ENCODE measurements around the gene SLC10A3.
A peak's percentile ranks its signal among the peaks of the same experiment; 100 is the strongest.

Gene SLC10A3

DNA sequence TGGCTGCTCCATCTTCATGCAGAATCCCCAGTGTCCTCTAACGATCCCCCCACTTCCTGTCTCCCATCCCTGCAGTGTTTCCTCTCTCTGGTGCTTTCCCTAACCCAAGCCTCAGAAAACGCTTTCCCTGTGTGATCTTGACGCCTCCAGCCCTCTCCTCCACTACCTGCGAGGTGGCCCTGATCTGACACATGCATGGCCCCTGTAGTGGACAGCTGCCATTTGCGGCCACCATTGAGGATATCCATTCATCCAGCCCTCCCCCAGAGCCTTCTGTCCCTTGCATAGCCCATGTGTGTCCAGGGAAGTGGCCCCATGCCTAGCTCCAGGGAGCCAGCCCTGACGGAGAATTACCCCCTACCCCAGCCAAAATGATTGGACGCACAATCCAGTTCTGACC is 7.1 kb downstream of the SLC10A3 start:
- DNase-seq, result no peak

DNA sequence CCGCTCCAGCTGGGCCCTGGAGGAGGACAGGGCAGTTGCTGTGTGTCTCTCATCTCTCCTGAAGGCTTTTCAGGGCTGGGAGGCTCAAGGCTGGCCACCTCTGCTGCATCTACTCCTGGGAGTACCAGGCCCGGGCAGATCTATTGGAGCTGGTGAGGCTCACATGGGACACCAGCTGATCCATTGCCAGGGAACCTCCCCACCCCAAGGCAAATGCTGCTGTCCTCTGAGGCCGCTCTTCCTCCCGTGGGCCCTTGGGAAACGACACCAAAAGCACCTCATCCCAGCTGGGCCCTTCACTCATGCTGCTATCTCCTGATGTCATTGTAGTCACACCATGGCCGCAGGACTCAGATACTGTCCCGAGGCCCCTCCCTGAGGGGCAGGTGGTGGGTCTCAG is 7.6 kb downstream of the SLC10A3 start:
- DNase-seq, result no peak

DNA sequence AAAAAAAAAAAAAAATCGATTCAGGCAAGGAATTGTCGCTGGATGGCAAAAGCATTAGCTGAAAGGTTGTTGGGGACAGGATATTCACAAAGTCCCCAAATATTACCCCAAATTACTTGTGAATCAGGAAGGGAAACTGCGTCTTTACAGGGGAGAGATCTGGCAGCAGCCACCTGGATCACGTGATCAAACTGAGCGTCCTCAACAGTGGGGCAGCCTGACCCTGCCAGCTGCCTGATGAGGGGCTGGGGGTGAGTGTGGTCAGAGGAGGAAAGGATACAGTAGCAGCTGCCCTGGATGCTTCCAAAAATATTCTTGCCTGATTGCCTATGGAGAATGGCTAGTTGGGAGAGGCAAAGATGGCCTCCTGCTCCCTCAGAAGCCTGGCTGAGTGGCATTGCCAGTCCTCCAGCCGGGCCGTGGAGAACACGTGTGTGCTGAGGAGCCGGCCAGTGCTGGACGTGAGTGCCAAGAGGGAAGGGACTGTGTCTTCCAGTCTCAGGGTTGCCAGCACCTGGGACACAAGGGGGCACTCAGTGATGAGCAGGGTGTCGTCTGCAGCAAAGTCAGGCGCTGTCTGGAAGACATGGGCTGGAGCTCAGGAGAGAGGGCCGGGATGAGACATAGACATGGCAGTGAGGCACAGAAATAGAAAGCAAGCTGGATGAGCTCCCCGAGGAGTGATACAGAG is 8.4 kb downstream of the SLC10A3 start:
- DNase-seq, result no peak

DNA sequence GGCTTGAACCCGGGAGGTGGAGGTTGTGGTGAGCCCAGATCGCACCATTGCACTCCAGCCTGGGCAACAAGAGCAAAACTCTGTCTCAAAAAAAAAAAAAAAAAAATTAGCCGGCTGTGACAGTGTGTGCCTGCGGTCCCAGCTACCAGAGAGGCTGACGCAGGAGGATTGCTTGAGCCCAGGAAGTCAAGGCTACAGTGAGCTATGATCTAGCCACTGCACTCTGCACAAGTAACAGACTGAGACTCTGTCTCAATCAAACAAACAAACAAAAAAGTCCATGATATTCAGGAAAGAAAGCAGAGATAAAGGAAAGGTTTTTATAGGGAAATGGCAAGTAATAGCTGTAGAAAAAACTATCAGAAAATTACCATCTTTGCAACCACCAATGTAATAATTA is 9.2 kb downstream of the SLC10A3 start:
- no peak for DNase-seq

DNA sequence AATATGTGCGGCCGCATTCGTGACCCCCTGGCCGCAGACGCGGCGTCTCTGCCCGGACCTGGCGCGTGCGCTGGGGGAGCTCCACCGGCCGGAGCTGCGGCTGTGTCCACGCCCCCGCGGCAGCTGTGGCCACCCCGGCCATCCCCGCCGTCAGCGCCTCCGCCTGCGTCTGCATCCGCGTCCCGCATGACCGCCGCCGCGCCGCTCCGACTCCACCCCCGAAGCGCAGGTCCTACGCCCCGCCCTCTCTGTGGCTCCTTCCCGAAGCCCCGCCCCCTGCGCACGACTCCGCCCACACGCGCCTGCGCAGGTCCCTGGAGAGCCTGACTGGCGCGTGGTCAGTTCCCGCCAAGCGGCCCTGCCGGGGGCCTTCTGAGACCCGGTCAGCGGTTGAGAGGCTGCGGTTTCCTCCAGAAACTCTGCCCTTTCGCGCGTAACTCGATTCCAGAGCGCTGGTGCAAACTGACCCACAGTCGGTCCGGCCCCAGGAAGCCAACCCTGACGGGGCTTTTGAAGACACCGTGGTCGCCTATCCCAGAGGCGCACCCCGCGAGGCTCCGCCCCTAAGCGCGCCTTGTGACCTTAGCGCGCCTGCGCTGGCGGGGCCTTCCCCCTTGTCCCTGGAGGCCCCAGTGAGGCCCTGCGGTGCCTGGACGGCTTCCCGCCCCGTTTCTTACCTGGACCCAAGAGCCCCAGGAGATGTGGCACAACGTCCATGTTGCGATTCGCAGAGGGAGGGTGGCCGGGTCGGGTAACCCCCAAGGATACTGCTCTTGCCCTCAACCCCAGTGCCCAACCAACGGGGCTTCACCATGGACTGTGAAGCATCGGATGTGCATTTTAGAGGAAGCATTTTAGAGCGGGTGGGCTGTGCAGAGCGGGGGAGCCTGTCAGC is 11.5 kb downstream of the SLC10A3 start, which contains the start of gene LAGE3:
LAGE3 (minus strand) TSS at position 554 of the 895 bp plus-strand sequence; CDS start at position 188, 366 bp downstream.
- DNase-seq, result peak; percentile 21 to 91 (median 85)

DNA sequence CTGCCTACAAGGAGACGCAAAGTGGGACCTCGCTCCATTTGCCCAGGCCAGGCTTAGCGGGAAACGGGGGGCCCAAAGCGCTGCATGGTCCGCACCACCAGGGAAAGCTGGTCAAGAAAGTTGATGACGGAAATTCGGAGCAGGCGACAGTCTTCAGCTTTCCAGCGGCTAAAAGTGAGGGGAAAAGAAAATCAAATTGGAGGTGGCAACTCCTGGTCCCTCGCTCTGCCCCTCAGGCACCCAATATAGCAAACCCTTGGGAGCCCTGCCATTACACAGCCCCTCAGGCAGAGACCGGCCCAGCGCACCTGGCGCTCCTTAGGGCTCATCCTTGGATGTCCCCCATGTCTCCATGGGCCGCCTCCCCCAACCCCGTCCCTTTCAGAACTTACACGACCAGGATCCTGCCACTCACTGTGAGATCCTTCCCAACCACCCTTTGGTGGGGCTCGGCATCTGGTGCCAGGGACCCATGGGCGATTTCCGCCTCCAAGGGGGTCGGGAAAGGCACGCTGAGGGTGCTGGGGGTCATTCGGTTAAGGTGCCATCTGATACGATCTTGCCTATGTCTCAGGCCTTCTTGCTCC is 12.4 kb downstream of the SLC10A3 start:
- DNase-seq, result peak in 1 of 14 donors; percentile 8

DNA sequence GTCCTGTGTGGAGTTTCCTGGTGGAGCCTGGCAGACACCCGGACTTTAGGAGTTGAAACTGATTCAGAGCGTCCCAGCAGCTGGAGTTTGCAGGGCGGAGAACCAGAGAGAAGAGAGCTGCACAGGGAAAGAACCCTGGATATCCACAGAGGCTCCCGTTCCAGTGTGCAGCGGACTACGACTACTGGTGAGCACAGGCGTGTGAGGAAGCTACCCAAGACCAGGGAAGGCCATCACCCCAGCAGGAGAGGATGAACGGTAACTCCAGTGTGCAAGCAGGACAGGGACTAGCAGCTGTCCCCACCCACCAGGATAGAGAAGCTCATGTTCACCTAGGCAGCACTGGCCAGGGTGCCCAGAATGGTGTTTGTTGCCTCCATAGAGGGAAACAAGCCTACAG is 13.6 kb downstream of the SLC10A3 start:
- no peak for DNase-seq

DNA sequence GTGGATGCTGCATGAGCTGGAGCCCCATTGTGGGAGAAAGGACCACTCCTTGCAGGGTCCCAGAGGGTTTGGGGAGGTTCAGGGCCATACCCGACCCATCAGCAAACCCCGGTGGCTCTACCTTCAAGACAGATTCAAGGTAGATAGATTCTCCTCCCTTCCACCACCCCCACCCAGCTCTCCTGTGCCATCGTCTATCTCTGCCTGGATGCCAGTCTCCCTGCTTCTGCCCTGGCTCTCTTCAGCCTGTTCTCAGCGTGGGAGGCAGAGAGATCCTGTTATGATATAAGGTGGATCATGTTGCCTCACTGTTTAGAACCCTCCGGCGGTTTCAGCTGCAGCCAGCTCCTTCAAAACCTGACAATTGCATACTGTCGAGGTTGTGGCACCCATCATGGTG is 16.7 kb downstream of the SLC10A3 start:
- no peak for DNase-seq

DNA sequence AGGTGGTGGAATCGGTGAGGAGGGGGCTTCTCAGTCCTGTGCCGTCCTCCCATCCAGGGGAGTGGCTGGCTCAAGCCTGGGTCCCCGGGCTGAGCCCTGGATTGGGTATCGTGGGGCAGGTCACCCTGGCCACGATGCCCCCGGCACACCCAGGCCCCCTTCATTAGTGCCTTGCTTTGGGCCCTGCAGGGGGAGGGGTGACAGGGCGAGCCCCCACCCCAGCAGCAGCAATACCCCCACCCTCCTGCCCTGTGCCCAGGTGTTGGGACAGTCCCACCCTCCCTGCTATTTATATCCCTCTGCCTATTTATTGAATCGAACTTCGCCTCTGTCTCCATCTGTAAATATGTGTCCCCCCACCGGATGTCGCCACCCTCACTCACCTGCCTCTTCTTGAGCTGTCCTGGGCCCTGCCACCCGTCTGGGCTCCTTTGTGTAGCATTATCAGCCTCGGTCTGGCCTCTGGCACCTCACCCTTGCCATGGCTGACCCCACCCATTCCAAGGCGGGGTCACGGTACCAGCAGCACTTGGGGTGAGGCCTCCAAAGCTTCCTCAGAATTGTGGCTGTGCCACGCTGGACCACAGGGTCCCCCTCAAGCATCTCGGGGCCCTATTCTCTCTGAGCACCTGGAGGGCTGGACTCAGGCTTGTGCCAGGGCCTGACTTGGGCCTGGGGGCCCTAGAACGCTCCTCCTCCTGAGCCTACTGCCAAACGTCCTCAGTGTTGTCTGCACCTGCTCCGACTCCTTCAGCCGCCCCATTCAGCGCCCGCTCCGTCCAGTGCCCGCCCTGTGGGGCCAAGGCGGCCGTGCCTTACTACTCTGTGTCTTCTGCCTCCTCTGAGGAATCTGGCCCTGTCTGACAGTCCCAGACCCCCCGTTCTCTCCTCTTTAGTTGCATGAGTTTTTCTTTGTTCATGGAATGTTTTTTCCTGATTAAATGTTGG is 17.5 kb downstream of the SLC10A3 start:
- no peak for DNase-seq

DNA sequence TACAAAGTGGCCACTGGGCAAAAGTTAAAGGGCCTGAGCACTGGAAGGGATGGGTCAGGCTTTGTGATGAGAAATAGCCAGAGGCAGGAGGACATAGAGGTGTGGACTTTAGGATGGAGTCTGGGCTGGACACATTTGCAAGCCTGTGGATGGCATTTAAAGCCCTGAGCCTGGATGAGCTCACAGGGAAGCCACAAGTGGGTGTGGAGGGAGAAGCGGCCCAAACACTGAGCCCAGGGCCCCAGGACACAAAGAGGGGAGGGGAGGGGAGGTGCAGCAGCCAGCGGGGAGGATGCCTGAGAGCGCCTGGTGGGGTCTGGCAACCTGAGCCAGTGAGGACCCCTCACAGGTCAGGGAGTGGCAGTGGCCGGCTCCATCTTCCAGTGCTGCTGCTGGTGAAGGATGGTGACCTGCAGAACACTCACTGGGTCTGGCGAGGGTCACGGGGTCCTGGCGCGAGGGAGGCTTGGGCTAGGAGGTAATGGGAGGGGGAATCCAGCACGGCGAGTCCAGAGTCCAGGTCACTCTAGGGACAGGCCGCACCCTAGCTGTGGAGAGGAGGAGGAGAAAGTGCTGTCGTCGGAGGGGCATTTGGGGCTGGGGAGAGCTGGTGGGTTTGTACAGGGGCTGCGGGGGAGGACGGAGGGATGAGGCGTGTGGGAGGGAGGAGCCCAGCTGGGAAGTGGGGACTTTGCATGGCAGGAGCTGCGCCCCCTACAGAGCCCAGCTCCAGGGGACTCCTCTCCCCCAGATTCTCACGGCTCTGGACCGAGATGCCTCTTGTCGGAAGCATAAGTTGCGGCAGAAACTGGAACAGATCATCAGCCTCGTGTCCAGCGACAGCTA is 18.4 kb downstream of the SLC10A3 start:
- no peak for DNase-seq

DNA sequence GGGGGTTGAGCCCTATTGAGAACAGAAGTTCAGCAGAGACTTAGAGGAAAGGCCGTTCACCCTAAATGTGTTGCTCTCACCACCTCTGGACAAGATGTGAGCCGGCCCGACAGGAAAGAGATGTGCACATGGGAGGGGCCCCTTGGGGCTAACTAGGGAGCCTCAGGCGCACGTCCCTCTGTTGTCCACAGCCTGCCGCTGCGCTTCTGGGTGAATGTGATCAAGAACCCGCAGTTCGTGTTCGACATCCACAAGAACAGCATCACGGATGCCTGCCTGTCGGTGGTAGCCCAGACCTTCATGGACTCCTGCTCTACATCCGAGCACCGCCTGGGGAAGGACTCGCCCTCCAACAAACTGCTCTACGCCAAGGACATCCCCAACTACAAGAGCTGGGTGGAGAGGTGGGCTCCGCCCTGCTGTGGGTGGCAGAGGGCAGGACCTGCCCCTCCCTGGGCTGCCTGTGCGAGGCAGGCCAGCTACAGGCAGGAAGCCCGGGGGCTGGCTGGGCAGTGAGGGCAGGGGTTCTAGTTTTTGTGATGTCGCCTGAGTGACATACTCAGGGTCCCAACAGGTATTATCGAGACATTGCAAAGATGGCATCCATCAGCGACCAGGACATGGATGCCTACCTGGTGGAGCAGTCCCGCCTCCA is 19.4 kb downstream of the SLC10A3 start:
- DNase-seq, result no peak

DNA sequence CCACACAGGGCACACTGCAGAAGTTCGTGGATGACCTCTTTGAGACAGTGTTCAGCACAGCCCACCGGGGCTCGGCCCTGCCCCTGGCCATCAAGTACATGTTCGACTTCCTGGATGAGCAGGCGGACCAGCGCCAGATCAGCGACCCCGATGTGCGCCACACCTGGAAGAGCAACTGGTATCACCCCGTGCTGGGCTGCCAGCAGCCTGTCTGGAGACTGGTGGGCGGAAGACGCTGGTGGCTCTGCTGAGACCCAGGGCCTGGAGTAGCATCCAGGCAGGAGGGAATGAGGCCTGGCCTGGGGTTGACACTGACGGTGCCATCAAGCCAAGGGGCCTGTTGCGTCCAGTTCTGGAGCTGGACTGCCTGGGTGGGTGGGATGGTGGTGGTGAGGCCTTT is 20.0 kb downstream of the SLC10A3 start:
- no peak for DNase-seq

DNA sequence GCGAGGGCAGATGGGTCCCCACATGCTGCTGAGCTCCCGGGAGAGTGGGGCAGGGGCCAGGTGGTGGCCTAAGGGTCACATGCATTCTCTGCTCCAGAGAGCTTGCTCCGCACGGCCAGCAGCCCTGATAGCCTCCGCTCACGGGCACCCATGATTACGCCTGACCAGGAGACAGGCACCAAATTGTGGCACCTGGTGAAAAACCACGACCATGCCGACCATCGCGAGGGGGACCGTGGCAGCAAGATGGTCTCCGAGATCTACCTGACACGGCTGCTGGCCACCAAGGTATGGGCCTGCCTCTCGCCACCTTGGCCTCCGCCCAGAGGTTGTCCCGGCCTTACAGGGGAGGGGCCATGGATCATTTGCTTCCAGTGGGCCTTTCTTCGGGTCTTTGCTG is 20.5 kb downstream of the SLC10A3 start:
- DNase-seq, result no peak

DNA sequence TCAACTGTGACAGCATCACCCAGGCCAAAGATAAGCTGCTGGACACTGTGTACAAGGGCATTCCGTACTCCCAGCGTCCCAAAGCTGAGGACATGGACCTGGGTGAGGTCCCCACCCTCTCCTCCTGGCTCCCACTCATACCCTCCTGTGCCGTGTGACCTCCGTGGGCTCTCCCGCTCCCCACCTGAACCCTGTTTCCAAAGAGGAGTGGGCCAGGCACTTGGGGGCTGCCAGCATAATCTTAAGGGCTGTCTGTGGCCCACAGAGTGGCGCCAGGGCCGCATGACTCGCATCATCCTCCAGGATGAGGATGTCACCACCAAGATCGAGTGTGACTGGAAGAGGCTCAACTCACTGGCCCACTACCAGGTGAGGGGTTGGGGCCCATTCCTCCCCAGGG is 21.3 kb downstream of the SLC10A3 start:
- DNase-seq, result no peak

DNA sequence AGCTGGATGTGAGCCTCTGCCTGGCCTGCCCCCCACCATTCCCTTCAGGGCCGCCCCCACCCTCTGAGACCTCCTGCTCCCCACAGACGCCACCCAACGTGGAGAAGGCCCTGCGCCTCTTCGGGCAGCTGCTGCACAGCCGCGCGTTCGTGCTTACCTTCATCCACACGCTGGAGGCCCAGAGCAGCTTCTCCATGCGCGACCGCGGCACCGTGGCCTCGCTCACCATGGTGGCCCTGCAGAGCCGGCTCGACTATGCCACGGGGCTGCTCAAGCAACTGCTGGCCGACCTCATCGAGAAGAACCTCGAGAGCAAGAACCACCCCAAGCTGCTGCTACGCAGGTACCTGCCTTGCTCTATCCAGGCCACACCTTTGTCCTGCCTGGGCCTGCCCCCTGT is 22.2 kb downstream of the SLC10A3 start:
- DNase-seq, result no peak

DNA sequence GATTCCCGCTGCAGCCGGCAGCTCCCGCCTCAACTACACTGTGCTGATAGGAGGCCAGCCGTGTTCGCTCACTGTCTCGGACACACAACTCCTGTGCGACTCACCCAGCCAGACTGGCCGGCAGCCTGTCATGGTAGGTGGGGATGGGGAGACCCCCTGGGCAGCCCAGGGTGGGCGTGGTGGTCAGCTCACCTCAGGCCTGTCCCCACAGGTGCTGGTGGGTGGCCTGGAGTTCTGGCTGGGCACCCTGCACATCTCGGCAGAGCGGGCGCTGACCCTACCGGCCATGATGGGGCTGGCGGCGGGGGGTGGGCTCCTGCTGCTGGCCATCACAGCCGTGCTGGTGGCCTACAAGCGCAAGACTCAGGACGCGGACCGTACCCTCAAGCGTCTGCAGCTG is 22.9 kb downstream of the SLC10A3 start:
- no peak for DNase-seq

DNA sequence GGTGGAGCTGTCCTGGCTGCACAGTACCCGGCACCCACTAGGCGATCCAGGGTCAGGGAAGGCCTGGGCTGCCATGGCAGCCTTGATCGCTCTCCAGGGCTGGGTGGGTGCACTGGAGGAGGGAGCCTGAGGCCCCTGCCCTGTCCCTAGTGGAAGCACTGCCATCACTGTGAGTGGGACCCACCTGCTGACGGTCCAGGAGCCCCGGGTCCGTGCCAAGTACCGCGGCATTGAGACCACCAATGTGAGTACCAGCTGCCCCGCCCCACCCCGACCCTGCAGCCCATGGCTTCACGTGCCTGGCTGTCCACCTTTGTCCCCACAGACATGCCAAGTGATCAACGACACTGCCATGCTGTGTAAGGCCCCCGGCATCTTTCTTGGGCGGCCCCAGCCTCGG is 23.5 kb downstream of the SLC10A3 start:
- DNase-seq, result no peak

DNA sequence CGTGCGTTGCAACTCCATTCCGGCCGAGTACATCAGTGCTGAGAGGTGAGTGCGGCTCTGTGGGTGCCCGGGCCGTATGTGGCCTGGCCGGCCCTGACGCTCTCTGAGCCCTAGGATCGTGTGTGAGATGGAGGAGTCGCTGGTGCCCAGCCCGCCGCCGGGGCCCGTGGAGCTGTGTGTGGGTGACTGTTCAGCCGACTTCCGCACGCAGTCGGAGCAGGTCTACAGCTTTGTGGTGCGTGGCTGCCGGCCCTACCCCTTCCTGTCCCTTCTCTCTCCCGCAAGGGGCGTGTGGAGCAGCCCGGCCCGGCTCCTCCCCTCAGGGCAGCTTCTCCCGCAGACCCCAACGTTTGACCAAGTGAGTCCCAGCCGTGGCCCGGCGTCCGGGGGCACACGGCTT is 24.4 kb downstream of the SLC10A3 start:
- no peak for DNase-seq

DNA sequence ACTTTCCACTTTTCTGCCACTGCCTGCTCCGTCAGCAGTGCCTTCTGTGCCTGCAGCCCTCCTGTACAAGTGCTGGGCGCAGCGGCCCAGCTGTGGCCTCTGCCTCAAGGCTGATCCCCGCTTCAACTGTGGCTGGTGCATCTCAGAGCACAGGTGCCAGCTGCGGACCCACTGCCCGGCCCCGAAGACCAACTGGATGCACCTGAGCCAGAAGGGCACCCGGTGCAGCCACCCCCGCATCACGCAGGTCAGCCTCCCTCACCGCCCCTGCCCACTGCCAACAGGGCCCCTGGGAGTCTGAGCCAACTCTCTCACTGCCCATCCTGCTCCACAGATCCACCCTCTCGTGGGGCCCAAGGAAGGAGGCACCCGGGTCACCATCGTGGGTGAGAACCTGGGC is 24.8 kb downstream of the SLC10A3 start:
- DNase-seq, result no peak

DNA sequence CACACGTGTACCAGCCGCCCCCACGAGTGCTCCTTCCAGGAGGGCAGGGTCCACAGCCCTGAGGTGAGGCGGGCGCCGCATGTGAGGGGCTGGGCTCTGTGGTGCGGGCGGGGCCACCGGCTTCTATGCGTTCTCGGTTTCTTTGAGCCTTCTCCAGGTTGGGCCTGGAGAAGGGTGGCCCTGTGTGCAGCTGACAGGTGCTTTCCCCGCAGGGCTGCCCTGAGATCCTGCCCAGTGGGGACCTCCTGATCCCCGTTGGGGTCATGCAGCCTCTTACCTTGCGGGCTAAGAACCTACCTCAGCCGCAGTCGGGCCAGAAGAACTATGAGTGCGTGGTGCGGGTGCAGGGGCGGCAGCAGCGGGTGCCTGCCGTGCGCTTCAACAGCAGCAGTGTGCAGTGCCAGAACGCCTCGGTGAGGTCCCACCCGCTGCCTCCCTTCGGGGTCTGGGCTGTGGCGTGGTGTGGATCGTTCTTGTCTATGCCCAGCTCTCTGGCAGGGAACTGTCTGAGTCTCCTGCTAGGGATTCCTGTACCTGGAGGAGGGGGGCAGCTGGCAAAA is 25.5 kb downstream of the SLC10A3 start:
- DNase-seq, result no peak

Measured in C1 segment of cervical spinal cord (tissue), 14 donors.